ENCODE measurements around the gene GAP43. TPM values are rescaled to one million over a fixed set of nuclear protein-coding genes. Genes with fewer than 3 reads are reported as not detected.

The GAP43 gene
- total RNA-seq, 1 donor from 2014 or later: 46.5 TPM

DNA sequence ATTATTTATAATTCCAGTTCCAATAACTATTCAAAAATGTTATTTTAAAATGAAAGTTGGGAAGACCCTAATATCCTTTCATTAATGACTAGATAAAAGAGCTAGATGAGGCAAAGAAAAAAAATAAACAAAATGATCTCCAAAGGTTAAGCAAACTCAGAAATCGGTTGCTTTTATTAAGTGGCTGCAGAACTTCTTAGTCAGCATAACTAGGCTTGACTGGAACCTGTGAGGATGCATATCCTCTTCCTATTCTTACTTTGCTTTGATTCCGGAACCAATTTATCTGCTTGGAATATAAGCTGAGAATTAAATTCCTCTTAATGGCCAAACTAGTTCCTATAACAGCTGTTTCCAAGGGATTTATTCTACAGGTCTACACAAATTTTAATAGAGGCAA lies 10.7 kb downstream of the GAP43 start:
- peaks cover 2% of the 10 kb centered on the region for H3K27me3 Mint-ChIP-seq
- no peaks in the 10 kb centered on the region for H3K9me3 Mint-ChIP-seq
- H3K27ac Mint-ChIP-seq: no peak overlapping the region
- no peak for DNase-seq (ENCODE audit: extremely low spot score, unreplicated experiment)
- no peak overlapping the region for H3K4me3 Mint-ChIP-seq
- H3K4me1 Mint-ChIP-seq (ENCODE audit: unreplicated experiment): no peaks in the 10 kb centered on the region
- TF ChIP-seq, protein P1, sequence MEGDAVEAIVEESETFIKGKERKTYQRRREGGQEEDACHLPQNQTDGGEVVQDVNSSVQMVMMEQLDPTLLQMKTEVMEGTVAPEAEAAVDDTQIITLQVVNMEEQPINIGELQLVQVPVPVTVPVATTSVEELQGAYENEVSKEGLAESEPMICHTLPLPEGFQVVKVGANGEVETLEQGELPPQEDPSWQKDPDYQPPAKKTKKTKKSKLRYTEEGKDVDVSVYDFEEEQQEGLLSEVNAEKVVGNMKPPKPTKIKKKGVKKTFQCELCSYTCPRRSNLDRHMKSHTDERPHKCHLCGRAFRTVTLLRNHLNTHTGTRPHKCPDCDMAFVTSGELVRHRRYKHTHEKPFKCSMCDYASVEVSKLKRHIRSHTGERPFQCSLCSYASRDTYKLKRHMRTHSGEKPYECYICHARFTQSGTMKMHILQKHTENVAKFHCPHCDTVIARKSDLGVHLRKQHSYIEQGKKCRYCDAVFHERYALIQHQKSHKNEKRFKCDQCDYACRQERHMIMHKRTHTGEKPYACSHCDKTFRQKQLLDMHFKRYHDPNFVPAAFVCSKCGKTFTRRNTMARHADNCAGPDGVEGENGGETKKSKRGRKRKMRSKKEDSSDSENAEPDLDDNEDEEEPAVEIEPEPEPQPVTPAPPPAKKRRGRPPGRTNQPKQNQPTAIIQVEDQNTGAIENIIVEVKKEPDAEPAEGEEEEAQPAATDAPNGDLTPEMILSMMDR (conservative IDR thresholded peaks at IDR 0.05): no peak
- no peaks in the 10 kb centered on the region for H3K36me3 Mint-ChIP-seq

DNA sequence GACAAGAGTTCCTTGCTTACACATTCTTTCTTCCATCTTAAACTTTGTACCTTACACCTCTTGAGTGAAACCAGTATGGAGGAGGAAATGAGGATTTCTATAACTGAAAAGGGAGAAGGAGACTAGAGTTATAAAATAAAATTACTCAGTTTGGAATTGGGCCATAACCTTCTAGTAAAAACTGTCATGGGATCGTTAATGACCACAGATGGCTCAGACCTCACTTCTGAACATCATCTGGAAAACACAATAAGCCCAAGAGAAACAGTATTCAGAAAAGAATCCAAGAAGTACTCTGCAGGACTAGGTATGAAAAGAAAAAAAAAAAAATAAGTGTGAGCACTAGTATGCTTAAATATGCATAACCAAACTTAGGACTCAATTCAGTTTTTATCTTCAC lies 12.1 kb downstream of the GAP43 start:
- DNase-seq (ENCODE audit: extremely low spot score, unreplicated experiment): no peak
- Mint-ChIP-seq H3K27ac (no peak overlapping the region), H3K27me3 (peaks cover 2% of the 10 kb centered on the region), H3K4me3 (no peak overlapping the region), H3K4me1 (ENCODE audit: unreplicated experiment) (no peaks in the 10 kb centered on the region), H3K36me3 (no peaks in the 10 kb centered on the region), H3K9me3 (no peaks in the 10 kb centered on the region)
- TF ChIP-seq, protein P1 (conservative IDR thresholded peaks at IDR 0.05): no peak

- Mint-ChIP-seq H3K4me1 (ENCODE audit: unreplicated experiment) (no peaks in the 10 kb centered on the region), H3K4me3 (no peak overlapping the region), H3K27me3 (no peaks in the 10 kb centered on the region), H3K36me3 (no peaks in the 10 kb centered on the region), H3K9me3 (no peaks in the 10 kb centered on the region), H3K27ac (no peak overlapping the region)
- no peak for DNase-seq (ENCODE audit: extremely low spot score, unreplicated experiment)
- TF ChIP-seq, protein P1 (conservative IDR thresholded peaks at IDR 0.05): no peak
Measured at GRCh38 chr3:115638241-115638640, 14.9 kb downstream of the GAP43 start.

DNA sequence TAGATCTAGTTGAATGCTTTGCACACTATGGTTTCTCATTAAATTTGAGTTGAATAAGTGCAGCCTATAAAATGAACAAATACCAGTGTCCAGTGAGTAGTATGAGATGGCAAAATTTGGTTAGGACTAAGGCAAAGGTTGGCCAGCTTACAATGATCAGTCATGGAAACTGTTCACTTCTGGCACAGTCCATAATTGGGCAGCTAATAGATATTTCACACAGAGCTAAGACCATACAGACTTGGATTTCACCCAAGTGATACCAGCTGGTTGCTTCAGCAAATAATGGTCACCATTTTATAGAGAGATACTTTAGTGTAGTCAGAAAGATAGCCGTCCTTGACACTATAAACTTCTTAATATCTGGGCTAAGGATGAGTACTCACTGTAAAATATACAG lies 15.7 kb downstream of the GAP43 start:
- no peak overlapping the region for H3K27ac Mint-ChIP-seq
- TF ChIP-seq, protein P1 (conservative IDR thresholded peaks at IDR 0.05): no peak
- no peaks in the 10 kb centered on the region for H3K27me3 Mint-ChIP-seq
- no peak for DNase-seq (ENCODE audit: extremely low spot score, unreplicated experiment)
- H3K9me3 Mint-ChIP-seq: no peaks in the 10 kb centered on the region
- no peaks in the 10 kb centered on the region for H3K36me3 Mint-ChIP-seq
- H3K4me1 Mint-ChIP-seq (ENCODE audit: unreplicated experiment): no peaks in the 10 kb centered on the region
- H3K4me3 Mint-ChIP-seq: no peak overlapping the region

- Mint-ChIP-seq H3K9me3 (no peaks in the 10 kb centered on the region), H3K27ac (no peak overlapping the region), H3K4me3 (no peak overlapping the region)
Measured at GRCh38 chr3:115644391-115644790, 21.1 kb downstream of the GAP43 start.

More at GRCh38 chr3:115644391-115644790, 21.1 kb downstream of the GAP43 start:
- DNase-seq (ENCODE audit: extremely low spot score, unreplicated experiment): no peak
- H3K27me3 Mint-ChIP-seq: peaks cover 3% of the 10 kb centered on the region
- TF ChIP-seq, protein P1 (conservative IDR thresholded peaks at IDR 0.05): no peak
- no peaks in the 10 kb centered on the region for H3K4me1 Mint-ChIP-seq (ENCODE audit: unreplicated experiment)
- H3K36me3 Mint-ChIP-seq: no peaks in the 10 kb centered on the region
